ENCODE measurements around the gene CCDC116.

- peak in 1 of 2 donors; percentile 43 for TF ChIP-seq CTCF (IDR thresholded peaks at IDR 0.05)
- TF ChIP-seq POLR2A (IDR thresholded peaks at IDR 0.05) = peak in 1 of 2 donors; percentile 28
- no peak for TF ChIP-seq POLR2AphosphoS5 (IDR thresholded peaks at IDR 0.05)
- TF ChIP-seq EP300 (IDR thresholded peaks at IDR 0.05) = no peak
Measured at GRCh38 chr22:21641789-21642583, 9.4 kb downstream of the CCDC116 start, which contains the start of gene SDF2L1.
